Endothelial cell of umbilical vein (primary cell): Measurements from ENCODE around the gene PFDN5.

Experiments used
- CTCF ChIP-seq, 2 donors: IDR thresholded peaks; 1 replicate in 1 of 2; 2 replicates in 1 of 2; pipeline ENCODE4 v1.5.1; 2011; ENCODE audit warnings: low read length in 2 of 2, mild to moderate bottlenecking in 2 of 2, moderate library complexity in 2 of 2, control low read depth in 1 of 2, inconsistent platforms in 1 of 2, low read depth in 1 of 2; ENCODE audit not compliant: insufficient read depth in 1 of 2; ENCODE audit errors: extremely low read depth in 1 of 2
- EZH2 ChIP-seq: IDR thresholded peaks from 2 replicates; pipeline ENCODE4 v1.6.1; 2012; ENCODE audit warnings: borderline replicate concordance, low read depth, mild to moderate bottlenecking, moderate library complexity, low read length, inconsistent platforms; ENCODE audit not compliant: severe bottlenecking
- FOS ChIP-seq: IDR thresholded peaks from 2 replicates; pipeline ENCODE4 v1.6.1; 2011; ENCODE audit warnings: mild to moderate bottlenecking, low read length, moderate library complexity, borderline replicate concordance; ENCODE audit not compliant: insufficient read depth
- GATA2 ChIP-seq: IDR thresholded peaks from 2 replicates; pipeline ENCODE4 v1.7.0; 2011; ENCODE audit warnings: low read depth, mild to moderate bottlenecking, moderate library complexity, mixed read lengths, low read length; ENCODE audit not compliant: insufficient read length, insufficient read depth
- JUN ChIP-seq: IDR thresholded peaks from 2 replicates; pipeline ENCODE4 v1.6.1; 2011; ENCODE audit warnings: borderline replicate concordance, low read depth; ENCODE audit not compliant: insufficient read length, insufficient read depth
- MYC ChIP-seq: IDR thresholded peaks from one replicate; pipeline ENCODE4 v1.6.1; 2011; ENCODE audit warnings: mild to moderate bottlenecking, low read depth, low read length
- POLR2A ChIP-seq: IDR thresholded peaks from 2 replicates; pipeline ENCODE4 v1.6.1; 2012; ENCODE audit warnings: low read depth, mild to moderate bottlenecking, control low read depth, low read length
- POLR2AphosphoS5 ChIP-seq: IDR thresholded peaks from 2 replicates; pipeline ENCODE4 v1.6.1; 2012; ENCODE audit warnings: low read depth, mild to moderate bottlenecking, control low read depth, low read length, moderate library complexity; ENCODE audit not compliant: insufficient read depth
- TF ChIP-seq, protein P1 (sequence below): IDR thresholded peaks from 2 replicates; pipeline ENCODE4 v1.6.1; 2011; ENCODE audit not compliant: insufficient read depth, insufficient read length

GRCh38 chr12:53265783-53266182, 29.6 kb upstream of the PFDN5 start:
- TF ChIP-seq CTCF (IDR thresholded peaks at IDR 0.05; ENCODE audit: extremely low read depth in 1 of 2, insufficient read depth in 1 of 2, low read depth in 1 of 2, low read length in 2 of 2) (no peak), POLR2AphosphoS5 (no peak), EZH2 (no peak), MYC (no peak), POLR2A (no peak), JUN (no peak), GATA2 (no peak), FOS (no peak)
- TF ChIP-seq, protein P1, sequence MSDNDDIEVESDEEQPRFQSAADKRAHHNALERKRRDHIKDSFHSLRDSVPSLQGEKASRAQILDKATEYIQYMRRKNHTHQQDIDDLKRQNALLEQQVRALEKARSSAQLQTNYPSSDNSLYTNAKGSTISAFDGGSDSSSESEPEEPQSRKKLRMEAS = no peak
